ENCODE results near the gene CACNA1S.
A peak's percentile ranks its signal among the peaks of the same experiment; 100 is the strongest.

Gene CACNA1S

GRCh38 chr1:201024625-201024998 lies 87.6 kb downstream of the CACNA1S start:
- no peak for DNase-seq

GRCh38 chr1:201023920-201024624 lies 88.2 kb downstream of the CACNA1S start:
- DNase-seq, result no peak

- peak; percentile 88 for DNase-seq
Measured at GRCh38 chr1:201023517-201023902, 88.7 kb downstream of the CACNA1S start, which contains the start of gene KIF21B. KIF21B (minus strand) TSS chr1:201023714; CDS start chr1:201023383, 331 bp downstream.

- DNase-seq, result peak; percentile 62
Measured at GRCh38 chr1:201022820-201023516, 89.3 kb downstream of the CACNA1S start.

- DNase-seq, result no peak
Measured at GRCh38 chr1:201022493-201022819, 89.8 kb downstream of the CACNA1S start.

- peak; percentile 55 for DNase-seq
Measured at GRCh38 chr1:201021630-201022492, 90.4 kb downstream of the CACNA1S start.

- DNase-seq, result peak; percentile 63
Measured at GRCh38 chr1:201020721-201021629, 91.3 kb downstream of the CACNA1S start.

- DNase-seq, result peak; percentile 74
Measured at GRCh38 chr1:201020040-201020591, 92.1 kb downstream of the CACNA1S start.

GRCh38 chr1:201019321-201019977 lies 92.8 kb downstream of the CACNA1S start:
- DNase-seq, result peak; percentile 94

GRCh38 chr1:201017828-201018163 lies 94.4 kb downstream of the CACNA1S start:
- no peak for DNase-seq

- DNase-seq, result no peak
Measured at GRCh38 chr1:201016943-201017827, 95.0 kb downstream of the CACNA1S start.

- DNase-seq, result no peak
Measured at GRCh38 chr1:201016211-201016651, 96.0 kb downstream of the CACNA1S start.

GRCh38 chr1:201015551-201016091 lies 96.6 kb downstream of the CACNA1S start:
- DNase-seq, result no peak

- DNase-seq, result no peak
Measured at GRCh38 chr1:201014816-201015200, 97.4 kb downstream of the CACNA1S start.

- DNase-seq, result no peak
Measured at GRCh38 chr1:201013991-201014815, 98.0 kb downstream of the CACNA1S start.

GRCh38 chr1:201013031-201013485 lies 99.2 kb downstream of the CACNA1S start:
- DNase-seq, result no peak

- no peak for DNase-seq
Measured at GRCh38 chr1:201011616-201012015, 100.6 kb downstream of the CACNA1S start.

GRCh38 chr1:201009962-201010645 lies 102.1 kb downstream of the CACNA1S start:
- no peak for DNase-seq

Measured in NK-92 treated with Interleukin-12 subunit alpha and Interleukin-12 subunit beta, amount 100 ng/mL, for 24 hours (cell line).